ENCODE measurements around the gene DPH1. TPM values are rescaled to one million over a fixed set of nuclear protein-coding genes. Genes with fewer than 3 reads are reported as not detected.
A peak's percentile ranks its signal among the peaks of the same experiment; 100 is the strongest.

DPH1 gene
- total and polyA plus RNA-seq, 8 donors = 11.6 to 188 (median 31.5) TPM

DNA sequence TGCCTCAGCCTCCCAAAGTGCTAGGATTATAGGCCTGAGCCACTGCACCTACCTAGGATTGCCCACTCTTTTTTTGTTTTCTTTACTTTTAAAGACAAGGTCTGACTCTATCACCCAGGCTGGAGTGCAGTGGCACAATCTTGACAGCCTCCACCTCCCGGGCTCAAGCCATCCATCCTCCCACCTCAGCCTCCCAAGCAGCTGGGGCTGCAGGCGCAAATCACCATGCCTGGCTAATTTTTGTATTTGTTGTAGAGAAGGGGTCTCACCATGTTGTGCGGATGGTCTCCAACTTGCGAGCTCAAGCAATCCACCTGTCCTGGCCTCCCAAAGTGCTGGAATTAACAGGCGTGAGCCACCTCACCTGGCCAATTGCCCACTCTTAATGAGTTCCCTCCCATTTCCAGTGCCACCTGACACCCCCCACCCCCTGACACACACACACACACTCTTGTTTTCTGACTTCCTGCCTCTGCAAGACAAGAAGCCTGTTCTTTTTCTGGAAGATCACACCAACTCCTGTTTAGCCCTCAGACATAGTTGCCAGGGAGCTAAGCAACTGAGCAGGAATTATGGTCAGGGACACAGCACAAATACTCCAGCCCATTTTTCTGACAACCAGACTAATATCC is 14.4 kb downstream of the DPH1 start:
- H3K4me1 ChIP-seq = peaks cover 32 to 49% (median 41%) of the 10 kb centered on the region in 4 donors
- H3K4me3 ChIP-seq = no peak overlapping the region
- intact Hi-C loops (cut with DNase I; ENCODE audit: low total_unique reads) = no loop called here
- peaks cover 0 to 19% (median 1%) of the 10 kb centered on the region in 3 donors for H3K27me3 ChIP-seq
- DNase-seq = no peak
- no peaks in the 10 kb centered on the region for H3K9me3 ChIP-seq
- H3K27ac ChIP-seq = peak overlapping the region in 2 of 5 donors; percentile 2 to 27
- TF ChIP-seq EP300 (IDR thresholded peaks at IDR 0.05) (no peak), POLR2AphosphoS5 (IDR thresholded peaks at IDR 0.05) (no peak), POLR2A (IDR thresholded peaks at IDR 0.05) (no peak)
- TF ChIP-seq, protein P1, sequence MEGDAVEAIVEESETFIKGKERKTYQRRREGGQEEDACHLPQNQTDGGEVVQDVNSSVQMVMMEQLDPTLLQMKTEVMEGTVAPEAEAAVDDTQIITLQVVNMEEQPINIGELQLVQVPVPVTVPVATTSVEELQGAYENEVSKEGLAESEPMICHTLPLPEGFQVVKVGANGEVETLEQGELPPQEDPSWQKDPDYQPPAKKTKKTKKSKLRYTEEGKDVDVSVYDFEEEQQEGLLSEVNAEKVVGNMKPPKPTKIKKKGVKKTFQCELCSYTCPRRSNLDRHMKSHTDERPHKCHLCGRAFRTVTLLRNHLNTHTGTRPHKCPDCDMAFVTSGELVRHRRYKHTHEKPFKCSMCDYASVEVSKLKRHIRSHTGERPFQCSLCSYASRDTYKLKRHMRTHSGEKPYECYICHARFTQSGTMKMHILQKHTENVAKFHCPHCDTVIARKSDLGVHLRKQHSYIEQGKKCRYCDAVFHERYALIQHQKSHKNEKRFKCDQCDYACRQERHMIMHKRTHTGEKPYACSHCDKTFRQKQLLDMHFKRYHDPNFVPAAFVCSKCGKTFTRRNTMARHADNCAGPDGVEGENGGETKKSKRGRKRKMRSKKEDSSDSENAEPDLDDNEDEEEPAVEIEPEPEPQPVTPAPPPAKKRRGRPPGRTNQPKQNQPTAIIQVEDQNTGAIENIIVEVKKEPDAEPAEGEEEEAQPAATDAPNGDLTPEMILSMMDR (IDR thresholded peaks at IDR 0.05) = no peak
- 91 to 95% (median 94%) methylated on average over 5 of the region's 5 CpGs for WGBS, 5 donors
- H3K36me3 ChIP-seq = peaks cover 9 to 33% (median 26%) of the 10 kb centered on the region in 4 donors

DNA sequence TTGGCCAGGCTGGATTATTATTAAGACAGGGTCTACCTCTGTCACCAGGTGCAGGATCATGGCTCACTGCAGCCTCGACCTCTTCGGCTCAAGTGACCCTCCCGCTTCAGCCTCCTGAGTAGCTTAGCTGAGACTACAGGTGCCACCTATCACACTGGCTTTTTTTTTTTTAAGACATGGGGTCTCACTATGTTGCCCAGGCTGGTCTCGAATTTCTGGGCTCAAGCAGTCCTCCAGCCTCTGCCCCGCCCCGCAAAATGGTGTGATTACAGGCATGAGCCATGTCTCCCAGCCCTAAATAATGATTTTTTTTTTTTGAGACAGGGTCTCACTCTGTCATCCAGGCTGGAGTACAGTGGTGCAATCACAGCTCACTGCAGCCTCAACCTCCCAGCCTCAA is 17.6 kb downstream of the DPH1 start:
- Histone ChIP-seq H3K4me1 (peaks cover 35 to 55% (median 46%) of the 10 kb centered on the region in 4 donors), H3K4me3 (no peak overlapping the region), H3K9me3 (no peaks in the 10 kb centered on the region), H3K27ac (no peak overlapping the region), H3K36me3 (peaks cover 9 to 22% (median 19%) of the 10 kb centered on the region in 4 donors), H3K27me3 (peaks cover 0 to 44% (median 17%) of the 10 kb centered on the region in 3 donors)
- WGBS, 5 donors = 86 to 94% (median 89%) methylated on average over 6 of the region's 6 CpGs
- no peak for DNase-seq
- intact Hi-C loops (cut with DNase I; ENCODE audit: low total_unique reads) = no loop called here
- no peak for TF ChIP-seq EP300 (IDR thresholded peaks at IDR 0.05)
- TF ChIP-seq POLR2A (IDR thresholded peaks at IDR 0.05) = no peak
- TF ChIP-seq POLR2AphosphoS5 (IDR thresholded peaks at IDR 0.05) = no peak
- TF ChIP-seq, protein P1 (IDR thresholded peaks at IDR 0.05) = no peak

DNA sequence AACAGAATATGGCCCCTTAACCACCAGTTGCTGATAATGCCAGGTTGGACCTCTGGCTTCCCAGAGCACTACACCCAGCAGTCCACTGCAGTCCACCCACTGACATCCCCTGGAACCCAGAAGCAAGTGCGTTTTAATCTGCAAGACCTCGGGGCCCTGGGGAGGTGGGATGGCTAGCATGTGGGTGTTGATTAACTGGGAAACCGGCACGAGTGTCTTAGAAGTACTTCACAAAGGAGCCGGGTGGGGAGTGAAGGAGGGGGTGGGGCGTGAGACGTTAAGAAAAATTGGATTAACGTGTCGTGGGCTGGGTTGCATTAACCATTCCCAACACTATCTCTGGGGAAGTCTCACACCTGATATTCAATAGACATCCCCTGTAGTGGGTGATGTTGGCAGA is 18.9 kb downstream of the DPH1 start:
- Histone ChIP-seq H3K4me1 (peaks cover 33 to 52% (median 41%) of the 10 kb centered on the region in 4 donors), H3K4me3 (peak overlapping the region; percentile 59 to 85 (median 76)), H3K36me3 (peaks cover 0 to 11% (median 7%) of the 10 kb centered on the region in 4 donors), H3K9me3 (no peaks in the 10 kb centered on the region), H3K27ac (peak overlapping the region in 1 of 5 donors; percentile 79), H3K27me3 (peaks cover 0 to 54% (median 20%) of the 10 kb centered on the region in 3 donors)
- DNase-seq = peak in 1 of 2 donors; percentile 42
- 8 to 17% (median 11%) methylated on average over 9 of the region's 9 CpGs for whole genome bisulfite sequencing, 5 donors
- TF ChIP-seq POLR2A (IDR thresholded peaks at IDR 0.05) = no peak
- TF ChIP-seq, protein P1 (IDR thresholded peaks at IDR 0.05) = no peak
- no peak for TF ChIP-seq EP300 (IDR thresholded peaks at IDR 0.05)
- no peak for TF ChIP-seq POLR2AphosphoS5 (IDR thresholded peaks at IDR 0.05)
- intact Hi-C loops (cut with DNase I; ENCODE audit: low total_unique reads) = no loop called here

DNA sequence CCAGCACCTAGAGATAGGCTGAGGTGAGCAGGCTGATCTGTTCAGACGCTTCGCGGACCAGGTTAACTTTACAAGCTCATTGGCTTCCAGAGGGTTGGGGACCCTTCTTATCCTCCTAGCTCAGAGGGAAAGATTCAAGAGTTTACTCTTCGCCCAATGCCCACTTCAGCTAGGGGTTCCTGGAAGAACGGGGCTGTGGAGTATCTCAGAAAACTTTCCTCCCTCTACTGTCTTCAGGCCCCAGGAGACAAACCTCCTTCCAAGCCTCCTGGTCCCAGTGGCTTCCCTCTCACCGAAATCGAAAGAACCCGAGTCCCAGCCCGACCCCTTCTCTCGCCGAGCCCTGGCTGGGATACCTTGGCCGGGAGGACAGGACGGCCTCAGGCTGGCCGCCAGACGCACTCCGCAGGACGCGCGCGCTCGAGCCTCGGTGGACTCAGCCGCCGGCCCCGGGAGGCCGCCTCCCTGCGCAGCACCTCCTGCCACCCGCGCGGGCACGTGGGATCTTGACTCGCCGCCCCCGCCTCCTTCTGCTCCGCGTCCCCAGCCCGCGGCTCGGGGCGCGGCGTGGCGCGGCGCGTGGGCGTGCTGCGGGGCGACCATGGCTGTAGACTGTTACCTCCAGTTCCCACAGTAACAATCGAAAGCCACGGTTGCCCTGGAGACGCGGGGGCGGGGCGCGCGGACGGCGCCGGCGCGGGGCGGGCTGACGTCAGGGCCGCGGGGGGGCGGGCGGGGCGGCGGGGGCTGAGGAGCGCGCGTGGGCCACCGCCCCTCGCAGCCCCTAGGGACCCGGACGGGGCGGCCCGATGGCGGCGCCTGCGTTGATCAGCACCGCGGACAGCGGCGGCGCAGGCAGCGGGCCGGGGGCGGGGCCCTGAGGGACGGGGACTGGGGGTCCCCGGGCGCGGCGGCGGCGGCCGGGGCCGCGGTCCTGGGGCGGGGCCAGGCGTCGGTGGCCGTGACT is 19.7 kb downstream of the DPH1 start:
- peaks cover 0 to 3% (median under 1%) of the 10 kb centered on the region in 4 donors for H3K36me3 ChIP-seq
- no peaks in the 10 kb centered on the region for H3K9me3 ChIP-seq
- H3K27ac ChIP-seq = peak overlapping the region; percentile 53 to 81 (median 58)
- TF ChIP-seq POLR2AphosphoS5 (IDR thresholded peaks at IDR 0.05) = peak in 1 of 3 donors; percentile 29
- no peak for TF ChIP-seq POLR2A (IDR thresholded peaks at IDR 0.05)
- no peak for TF ChIP-seq EP300 (IDR thresholded peaks at IDR 0.05)
- TF ChIP-seq, protein P1 (IDR thresholded peaks at IDR 0.05) = no peak
- peak overlapping the region; percentile 59 to 85 (median 76) for H3K4me3 ChIP-seq
- WGBS, 5 donors = 1 to 8% (median 3%) methylated on average over 14 to 104 of the region's 104 CpGs
- H3K27me3 ChIP-seq = peaks cover 0 to 62% (median 27%) of the 10 kb centered on the region in 3 donors
- intact Hi-C loops (cut with DNase I; ENCODE audit: low total_unique reads) = no loop called here
- H3K4me1 ChIP-seq = peaks cover 36 to 52% (median 46%) of the 10 kb centered on the region in 4 donors
- peak; percentile 89 to 95 for DNase-seq
